ENCODE data around the gene PRKAR2B. TPM values are rescaled to one million over a fixed set of nuclear protein-coding genes. Genes with fewer than 3 reads are reported as not detected.

The PRKAR2B gene
- polyA plus RNA-seq, 3 donors = 2.5 to 5.6 (median 3.5) TPM

- Mint-ChIP-seq H3K4me3 (no peak overlapping the region), H3K36me3 (peaks cover 4 to 5% of the 10 kb centered on the region in 2 donors), H3K27me3 (ENCODE audit: low read depth in 3 of 3) (peaks cover 0 to 2% (median 0%) of the 10 kb centered on the region in 3 donors), H3K4me1 (peaks cover 8% of the 10 kb centered on the region), H3K27ac (peak overlapping the region in 1 of 7 donors; percentile 35), H3K9me3 (peaks cover 0 to 4% (median 0%) of the 10 kb centered on the region in 7 donors)
- 88% methylated on average over 1 of the region's 1 CpG for WGBS (ENCODE audit: insufficient coverage)
- Histone ChIP-seq H3K4me1 (ENCODE audit: control insufficient read depth in 1 of 2, insufficient read depth in 2 of 2, low read length in 2 of 2) (no peaks in the 10 kb centered on the region), H3K27ac (ENCODE audit: low read depth in 1 of 2, low read length in 2 of 2) (no peak overlapping the region), H3K4me2 (replicated peaks; ENCODE audit: extremely low read depth, low read length, poor library complexity, severe bottlenecking) (no peak overlapping the region), H3K79me2 (ENCODE audit: insufficient read depth, low read length) (no peaks in the 10 kb centered on the region), H2AFZ (ENCODE audit: insufficient read depth, low read depth, low read length, poor library complexity, severe bottlenecking) (no peak overlapping the region), H3K4me3 (replicated peaks in 1 of 3; ENCODE audit: low read depth in 2 of 3, low read length in 3 of 3) (no peak overlapping the region), H3K36me3 (replicated peaks in 1 of 2; ENCODE audit: control insufficient read depth in 1 of 2, insufficient read depth in 2 of 2, low read length in 2 of 2) (no peaks in the 10 kb centered on the region), H4K20me1 (ENCODE audit: insufficient read depth, low read length) (no peaks in the 10 kb centered on the region), H3K27me3 (ENCODE audit: control insufficient read depth in 2 of 2, insufficient read depth in 2 of 2, low read length in 2 of 2) (no peaks in the 10 kb centered on the region), H3K9me3 (replicated peaks in 1 of 2; ENCODE audit: control insufficient read depth in 1 of 2, insufficient read depth in 1 of 2, low read length in 2 of 2) (no peaks in the 10 kb centered on the region), H3K9ac (ENCODE audit: insufficient read depth, low read length, poor library complexity, severe bottlenecking) (no peak overlapping the region)
- TF ChIP-seq CTCF (IDR thresholded peaks at IDR 0.05) = no peak
- intact Hi-C loops (cut with micrococcal nuclease) = no loop called here
- no peak for DNase-seq
These were observed 66.7 kb downstream of the PRKAR2B start for GRCh38 chr7:107111196-107111595.

GRCh38 chr7:107113866-107114265 is 69.4 kb downstream of the PRKAR2B start:
- Mint-ChIP-seq H3K4me3 (no peak overlapping the region), H3K36me3 (peaks cover 0 to 2% of the 10 kb centered on the region in 2 donors), H3K4me1 (peaks cover 10% of the 10 kb centered on the region), H3K27me3 (ENCODE audit: low read depth in 3 of 3) (no peaks in the 10 kb centered on the region), H3K9me3 (peaks cover 0 to 4% (median 0%) of the 10 kb centered on the region in 7 donors), H3K27ac (no peak overlapping the region)
- Histone ChIP-seq H2AFZ (ENCODE audit: insufficient read depth, low read depth, low read length, poor library complexity, severe bottlenecking) (no peak overlapping the region), H3K4me3 (replicated peaks in 1 of 3; ENCODE audit: low read depth in 2 of 3, low read length in 3 of 3) (no peak overlapping the region), H3K27me3 (ENCODE audit: control insufficient read depth in 2 of 2, insufficient read depth in 2 of 2, low read length in 2 of 2) (no peaks in the 10 kb centered on the region), H3K36me3 (replicated peaks in 1 of 2; ENCODE audit: control insufficient read depth in 1 of 2, insufficient read depth in 2 of 2, low read length in 2 of 2) (no peaks in the 10 kb centered on the region), H3K9ac (ENCODE audit: insufficient read depth, low read length, poor library complexity, severe bottlenecking) (no peak overlapping the region), H3K4me1 (ENCODE audit: control insufficient read depth in 1 of 2, insufficient read depth in 2 of 2, low read length in 2 of 2) (no peaks in the 10 kb centered on the region), H3K79me2 (ENCODE audit: insufficient read depth, low read length) (no peaks in the 10 kb centered on the region), H3K27ac (ENCODE audit: low read depth in 1 of 2, low read length in 2 of 2) (no peak overlapping the region), H3K9me3 (replicated peaks in 1 of 2; ENCODE audit: control insufficient read depth in 1 of 2, insufficient read depth in 1 of 2, low read length in 2 of 2) (no peaks in the 10 kb centered on the region), H4K20me1 (ENCODE audit: insufficient read depth, low read length) (no peaks in the 10 kb centered on the region), H3K4me2 (replicated peaks; ENCODE audit: extremely low read depth, low read length, poor library complexity, severe bottlenecking) (no peak overlapping the region)
- no peak for TF ChIP-seq CTCF (IDR thresholded peaks at IDR 0.05)
- no peak for DNase-seq
- intact Hi-C loops (cut with micrococcal nuclease) = no loop called here
- WGBS (ENCODE audit: insufficient coverage) = 100% methylated on average over 1 of the region's 5 CpGs

All from CD14-positive monocyte (primary cell).